Activated gamma-delta T cell treated with anti-CD3 and anti-CD28 coated beads, Interleukin-2, amount 50 U/mL, for 16 hours (primary cell): Measurements from ENCODE around the gene FAM111B.
"Not testable (repeated sequence)": the region's sequence is repeated elsewhere in the genome, so short reads cannot be mapped to it uniquely, and the experiment has no call there.

Experiments used
- DNase-seq: peaks from one replicate; pipeline ENCODE4 v3.0.0-alpha.2; 2020; ENCODE audit warnings: low read depth

Gene FAM111B

GRCh38 chr11:59102259-59102765 lies 4.7 kb upstream of the FAM111B start:
- peak; percentile 9 for DNase-seq

GRCh38 chr11:59107721-59108120 lies 684 bp downstream of the FAM111B start:
- DNase-seq = not testable (repeated sequence)

- DNase-seq = no peak
Observed at GRCh38 chr11:59112494-59112893, 5.5 kb downstream of the FAM111B start.

GRCh38 chr11:59114344-59114743 lies 7.3 kb downstream of the FAM111B start:
- DNase-seq = no peak

- DNase-seq = no peak
Observed at GRCh38 chr11:59115553-59115952, 8.5 kb downstream of the FAM111B start.

GRCh38 chr11:59117774-59118173 lies 10.7 kb downstream of the FAM111B start:
- DNase-seq = no peak

DNA sequence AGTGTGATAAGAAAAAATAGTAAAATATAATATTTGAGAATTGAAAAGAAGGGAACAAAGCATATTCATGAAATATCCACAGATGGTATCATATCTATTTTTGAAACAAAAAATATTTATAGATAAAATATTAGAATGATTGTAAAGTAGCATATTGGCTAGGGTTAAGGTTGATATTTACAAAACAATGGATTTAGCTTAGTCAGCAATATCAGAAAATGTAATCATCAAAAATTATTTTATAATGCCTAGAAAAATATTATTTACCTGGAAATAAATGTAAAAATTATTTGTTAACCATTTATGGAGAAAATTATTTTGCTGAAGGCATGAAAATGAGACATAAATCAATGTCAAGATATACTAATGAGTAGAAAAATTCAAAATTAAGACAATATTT lies 12.8 kb downstream of the FAM111B start:
- no peak for DNase-seq

GRCh38 chr11:59135648-59136461 lies 28.8 kb downstream of the FAM111B start:
- peak; percentile 82 for DNase-seq

DNA sequence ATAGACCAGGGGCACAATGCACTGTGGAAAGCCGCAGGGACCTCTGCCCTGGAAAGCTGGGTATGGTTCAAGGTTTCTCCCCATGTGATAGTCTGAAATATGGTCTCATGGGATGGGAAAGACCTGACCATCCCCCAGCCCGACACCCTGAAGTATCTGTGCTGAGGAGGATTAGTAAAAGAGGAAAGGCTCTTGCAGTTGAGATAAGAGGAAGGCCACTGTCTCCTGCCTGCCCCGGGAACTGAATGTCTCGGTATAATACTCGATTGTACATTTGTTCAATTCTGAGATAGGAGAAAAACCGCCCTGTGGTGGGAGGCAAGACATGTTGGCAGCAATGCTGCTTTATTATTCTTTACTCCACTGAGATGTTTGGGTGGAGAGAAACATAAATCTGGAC lies 29.5 kb downstream of the FAM111B start:
- not testable (repeated sequence) for DNase-seq

- DNase-seq = no peak
Observed at GRCh38 chr11:59137190-59137589, 30.2 kb downstream of the FAM111B start.

GRCh38 chr11:59138643-59139042 lies 31.6 kb downstream of the FAM111B start:
- no peak for DNase-seq

GRCh38 chr11:59141191-59141590 lies 34.2 kb downstream of the FAM111B start:
- DNase-seq = no peak

GRCh38 chr11:59141673-59142460 lies 34.8 kb downstream of the FAM111B start:
- DNase-seq = no peak

DNA sequence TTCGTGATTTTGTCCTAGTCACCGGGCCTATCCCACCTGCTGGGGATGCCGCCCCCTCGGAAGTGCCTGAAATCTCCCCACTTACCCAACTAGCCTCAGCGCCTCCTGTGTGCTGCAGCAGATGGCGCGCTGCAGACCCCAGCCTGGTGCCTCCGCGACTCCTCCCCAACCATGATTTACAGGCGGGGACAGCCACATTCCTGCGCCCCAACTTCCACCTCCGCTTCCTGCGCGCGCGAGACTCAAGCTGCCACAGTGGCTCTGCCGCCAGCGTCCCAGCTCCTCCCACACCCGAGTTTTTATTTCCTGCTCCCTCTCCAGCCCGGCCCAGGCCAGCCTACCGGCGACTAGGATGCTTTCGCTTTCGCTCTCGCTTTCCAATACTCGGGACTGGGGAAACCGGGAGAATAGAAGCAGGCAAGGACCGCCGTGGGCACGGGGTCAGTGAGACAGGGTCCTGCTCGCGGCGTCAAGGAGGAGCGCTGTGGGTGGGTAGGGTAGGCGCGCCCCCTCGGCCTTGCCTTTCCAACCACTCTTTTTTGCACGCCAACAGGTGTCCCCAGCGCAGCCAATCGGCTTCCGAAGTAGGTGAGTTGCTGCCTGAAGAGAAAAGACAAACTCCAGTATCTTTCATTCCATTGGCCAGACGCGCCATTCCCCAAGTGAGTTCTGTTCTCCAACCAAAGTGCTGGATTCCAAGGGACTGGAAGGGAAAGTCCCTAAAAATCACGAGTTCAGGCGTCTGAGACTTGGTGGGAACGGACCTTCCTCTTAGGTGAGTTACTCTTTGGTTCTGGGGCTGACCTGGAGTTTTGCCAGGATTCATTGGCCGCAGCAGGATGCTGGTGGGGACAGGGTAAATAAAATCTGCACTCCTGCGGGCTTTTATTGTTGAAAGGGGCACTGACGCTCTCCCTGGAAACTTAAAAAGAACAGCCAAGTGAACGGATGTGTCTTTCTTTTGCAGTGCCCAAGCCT lies 35.8 kb downstream of the FAM111B start, which contains the start of gene FAM111A:
Gene FAM111A (plus strand): TSS at position 327 of the 978 bp plus-strand sequence. CDS start 6,017 bp downstream, outside the sequence.
- DNase-seq = peak; percentile 72

DNA sequence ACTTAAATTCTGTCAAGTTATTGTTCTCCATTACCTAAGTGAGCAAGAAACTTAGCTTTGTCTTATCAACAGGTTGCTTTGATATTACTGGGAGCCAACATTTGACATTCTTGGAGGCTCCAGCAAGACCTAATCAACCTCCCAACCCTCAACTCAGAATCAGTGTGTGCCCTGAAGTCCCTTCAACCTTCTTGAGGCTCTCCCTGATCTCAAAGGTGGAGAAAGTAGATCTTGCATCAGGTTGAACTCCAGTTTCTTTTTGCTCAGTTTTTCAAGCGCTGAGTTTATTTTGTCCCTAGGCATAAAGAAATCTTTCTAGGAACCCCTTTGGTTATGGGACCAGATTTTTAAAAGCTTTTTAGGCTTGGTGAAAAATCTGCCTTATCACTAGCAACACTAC lies 37.1 kb downstream of the FAM111B start:
- DNase-seq = no peak

GRCh38 chr11:59144579-59145345 lies 37.7 kb downstream of the FAM111B start:
- peak; percentile 39 for DNase-seq

DNA sequence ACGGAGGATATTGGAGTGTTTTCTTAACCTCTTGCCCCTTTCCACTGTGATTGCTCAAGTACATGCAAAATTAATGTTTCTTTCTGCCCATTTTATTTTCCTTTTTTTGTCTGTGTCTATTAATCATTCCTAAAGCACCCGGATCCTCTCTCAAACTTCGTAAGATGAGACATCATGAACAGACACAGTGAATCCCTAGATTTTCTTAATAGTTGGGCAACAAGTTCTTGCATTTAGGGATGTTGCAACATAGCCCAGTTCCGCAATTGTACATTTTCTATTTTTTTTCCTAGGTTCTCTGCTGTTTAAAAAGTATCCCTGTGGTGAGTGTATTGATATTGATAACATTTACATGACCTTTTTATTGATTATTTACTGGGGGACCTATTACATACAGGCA lies 38.5 kb downstream of the FAM111B start:
- no peak for DNase-seq

GRCh38 chr11:59151761-59152160 lies 44.7 kb downstream of the FAM111B start:
- no peak for DNase-seq

- no peak for DNase-seq
Observed at GRCh38 chr11:59152312-59152951, 45.4 kb downstream of the FAM111B start.

DNA sequence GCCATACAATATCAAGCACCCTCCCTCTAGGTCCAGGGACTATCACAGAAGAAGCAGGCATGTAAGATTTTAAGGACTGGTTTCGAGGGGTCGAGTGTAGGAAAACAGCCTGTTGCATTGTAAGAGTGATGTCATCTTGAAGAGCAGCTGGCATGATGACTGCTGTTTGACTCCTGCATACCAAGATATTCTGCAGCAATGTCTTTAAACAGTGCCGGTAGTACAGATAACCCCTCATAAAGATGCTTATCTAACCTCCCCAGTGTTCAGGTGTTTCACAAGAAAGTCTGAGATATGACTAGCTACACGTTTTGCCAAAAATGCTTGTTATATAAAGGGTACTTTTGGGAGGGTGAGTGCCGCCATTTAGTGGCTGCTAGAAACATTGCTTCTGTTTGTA lies 47.6 kb downstream of the FAM111B start:
- no peak for DNase-seq
